GM18867 (cell line): ENCODE measurements around the gene ENTPD1.
"Not testable (repeated sequence)": the region's sequence is repeated elsewhere in the genome, so short reads cannot be mapped to it uniquely, and the experiment has no call there.

ENCODE experiments used
- ATAC-seq: cut with Tn5 transposase; IDR thresholded peaks from one replicate; pipeline ENCODE4 v1.9.1; 2021; ENCODE audit warnings: mild to moderate bottlenecking, moderate library complexity; ENCODE audit not compliant: unreplicated experiment

Gene ENTPD1

DNA sequence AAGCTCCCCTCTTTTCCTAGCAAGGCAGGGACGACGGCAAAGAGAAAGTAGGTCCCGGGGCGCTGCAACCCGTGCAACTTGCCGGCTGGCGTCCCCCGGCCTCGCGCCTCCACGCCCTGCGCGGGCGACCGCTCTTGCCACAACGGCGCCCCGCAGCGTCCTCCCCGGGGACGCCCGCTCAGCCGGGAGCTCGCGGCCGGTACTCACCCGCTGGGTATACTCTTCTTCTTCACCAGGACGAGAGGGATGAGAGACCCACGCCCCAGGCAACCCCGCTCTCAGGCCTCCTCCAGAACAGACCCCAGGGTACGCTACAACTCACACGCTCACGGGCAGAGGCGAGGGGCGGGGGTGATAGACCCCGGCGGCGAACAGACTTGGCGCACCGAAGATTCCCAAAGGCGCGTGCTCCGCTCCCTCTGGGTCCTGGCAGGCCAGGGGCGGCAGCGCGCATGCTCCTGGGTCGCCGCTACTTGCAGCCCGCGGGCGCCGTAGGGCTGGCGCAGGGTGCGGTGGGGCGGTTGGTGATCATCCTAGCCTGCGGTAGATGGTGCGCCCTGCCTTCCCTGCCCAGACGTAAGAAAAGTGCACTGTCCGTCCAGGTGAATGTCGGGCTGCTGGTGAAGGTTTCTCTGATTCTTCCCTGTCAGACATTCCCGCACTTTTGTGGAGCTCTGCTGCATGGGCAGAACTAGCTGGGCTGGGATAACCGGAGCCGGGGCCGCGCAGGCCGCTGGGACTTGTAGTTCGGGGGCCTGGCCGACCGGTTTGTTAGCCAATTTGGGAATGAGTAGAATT, 151.7 kb downstream of the ENTPD1 start, which contains the start of gene CC2D2B:
Gene CC2D2B (plus strand): TSS at position 520 of the 798 bp plus-strand sequence. CDS start 3,349 bp downstream, outside the sequence.
- peak; percentile 88 for ATAC-seq

- ATAC-seq: no peak
Measured at GRCh38 chr10:95908450-95908849, 152.5 kb downstream of the ENTPD1 start.

DNA sequence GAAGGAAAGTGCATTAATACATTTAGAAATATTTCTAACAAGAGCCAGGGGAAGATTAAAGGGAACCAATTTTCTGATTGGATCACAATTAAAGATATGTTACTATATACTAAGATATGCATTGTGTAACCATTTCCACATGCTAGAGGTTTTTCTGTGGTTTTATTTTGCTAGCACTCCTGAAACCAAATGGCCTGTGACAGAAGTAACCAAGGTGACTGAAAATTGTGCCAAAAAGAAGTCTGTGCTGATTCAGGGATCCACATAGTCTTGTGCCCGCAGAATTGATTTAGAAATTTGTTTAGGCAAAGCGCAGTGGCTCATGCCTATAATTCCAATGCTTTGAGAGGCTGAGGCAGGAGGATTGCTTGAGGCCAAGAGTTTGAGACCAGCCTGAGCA, 153.6 kb downstream of the ENTPD1 start:
- ATAC-seq: no peak

- not testable (repeated sequence) for ATAC-seq
Measured at GRCh38 chr10:95916039-95916438, 160.1 kb downstream of the ENTPD1 start.
